CD4-positive, alpha-beta T cell (primary cell): Measurements from ENCODE around the gene PELI2. TPM values are rescaled to one million over a fixed set of nuclear protein-coding genes. Genes with fewer than 3 reads are reported as not detected.

Experiments
- ATAC-seq: fragments of 200-7000 bp; cut with Tn5 transposase; one replicate; pipeline ENCODE4 v1.10.0; 2022; ENCODE audit warnings: mild to moderate bottlenecking; ENCODE audit not compliant: poor library complexity
- CTCF ChIA-PET: fragments of 350-600 bp; sonication (Branson Sonifier 250); formaldehyde crosslinking; loops from one replicate; lab custom pipeline; 2021; ENCODE audit warnings: antibody characterized with exemption, inconsistent platforms; lab: Charles Lee
- POLR2A ChIA-PET: fragments of 350-600 bp; sonication (Branson Sonifier 250); formaldehyde crosslinking; loops from one replicate; lab custom pipeline; 2021; ENCODE audit warnings: antibody characterized with exemption, inconsistent platforms; lab: Charles Lee
- DNase-seq, 14 experiments: peaks; one replicate each; pipeline ENCODE4 v3.0.0-alpha.2; 2013 to 2020; ENCODE audit warnings: mixed read lengths in 2 of 14
- H3K27ac ChIP-seq, 2 donors: one replicate each; pipeline versions ENCODE4 v1.5.1 to v1.7.0; 2013; ENCODE audit warnings: low read length in 2 of 2, low read depth in 1 of 2, mild to moderate bottlenecking in 1 of 2
- H3K27me3 ChIP-seq, 2 experiments: 1 replicate in 1 of 2; 2 replicates in 1 of 2; pipeline versions ENCODE4 v1.6.1 to v1.7.0; 2013; ENCODE audit warnings: low read length in 2 of 2, control low read depth in 1 of 2, mild to moderate bottlenecking in 1 of 2, moderate library complexity in 1 of 2; ENCODE audit not compliant: insufficient read depth in 2 of 2, control insufficient read depth in 1 of 2
- H3K36me3 ChIP-seq: one replicate; pipeline ENCODE4 v1.6.1; 2013; ENCODE audit warnings: low read length, control low read depth; ENCODE audit not compliant: insufficient read depth
- H3K4me1 ChIP-seq: one replicate; pipeline ENCODE4 v1.6.1; 2013; ENCODE audit warnings: low read length, control low read depth; ENCODE audit not compliant: insufficient read depth
- H3K4me3 ChIP-seq: one replicate; pipeline ENCODE4 v1.5.1; 2013; ENCODE audit warnings: mild to moderate bottlenecking, low read length, moderate library complexity
- H3K9me3 ChIP-seq, 2 experiments: 1 replicate in 1 of 2; 2 replicates in 1 of 2; pipeline versions ENCODE4 v1.6.1 to v1.7.0; 2013; ENCODE audit warnings: low read length in 2 of 2, mild to moderate bottlenecking in 2 of 2, control low read depth in 1 of 2, moderate library complexity in 1 of 2; ENCODE audit not compliant: control insufficient read depth in 1 of 2, insufficient read depth in 1 of 2
- H3K27ac Mint-ChIP-seq: one replicate; pipeline ENCODE4 v1.8.0; 2020; ENCODE audit warnings: mixed read lengths
- H3K27me3 Mint-ChIP-seq: one replicate; pipeline ENCODE4 v1.8.0; 2021; ENCODE audit warnings: mixed read lengths
- H3K36me3 Mint-ChIP-seq: one replicate; pipeline ENCODE4 v1.8.0; 2021; ENCODE audit warnings: low read depth, mixed read lengths
- H3K4me1 Mint-ChIP-seq: one replicate; pipeline ENCODE4 v1.8.0; 2021; ENCODE audit warnings: low read depth, mixed read lengths
- H3K4me3 Mint-ChIP-seq: one replicate; pipeline ENCODE4 v1.8.0; 2020; ENCODE audit warnings: mild to moderate bottlenecking, mixed read lengths
- H3K9me3 Mint-ChIP-seq: one replicate; pipeline ENCODE4 v1.8.0; 2020; ENCODE audit warnings: mixed read lengths
- CTCF ChIP-seq: fragments of 200-600 bp; IDR thresholded peaks from one replicate; pipeline ENCODE4 v1.8.0; 2022; ENCODE audit warnings: antibody characterized with exemption, mild to moderate bottlenecking
- intact Hi-C, 2 experiments: fragments of 100-400 bp; cut with DNase I in 1 of 2; cut with micrococcal nuclease in 1 of 2; formaldehyde crosslinking; loops; one replicate each; pipeline versions ENCODE4 v1.15.1 to v1.9.0; 2023 to 2025; cut with DNase I, micrococcal nuclease
- total RNA-seq, 174 experiments: library from RNA in 2 of 174; stranded (reverse) in 2 of 174; gene quantifications; one replicate each; pipeline ENCODE4 v1.2.3 and lab custom pipeline; 2021 to 2026

Gene PELI2
- total RNA-seq, 2 experiments from 2014 or later = 12.2 to 15.9 TPM

GRCh38 chr14:56159066-56159465 is 40.9 kb downstream of the PELI2 start:
- H3K36me3 Mint-ChIP-seq = peaks cover 21% of the 10 kb centered on the region
- CTCF ChIA-PET = no interaction called here
- ATAC-seq (no peak), DNase-seq (no peak)
- Histone ChIP-seq H3K27me3 (no peaks in the 10 kb centered on the region), H3K9me3 (peaks cover 0 to 6% of the 10 kb centered on the region in 2 experiments), H3K4me1 (no peaks in the 10 kb centered on the region), H3K27ac (no peak overlapping the region), H3K4me3 (no peak overlapping the region), H3K36me3 (no peaks in the 10 kb centered on the region)
- H3K9me3 Mint-ChIP-seq = peaks cover 9% of the 10 kb centered on the region
- POLR2A ChIA-PET = no interaction called here
- H3K4me1 Mint-ChIP-seq = peaks cover 10% of the 10 kb centered on the region
- H3K4me3 Mint-ChIP-seq = no peak overlapping the region
- H3K27me3 Mint-ChIP-seq = no peaks in the 10 kb centered on the region
- TF ChIP-seq CTCF = no peak
- intact Hi-C loops = no loop called here
- H3K27ac Mint-ChIP-seq = no peak overlapping the region

- peaks cover 0 to 6% of the 10 kb centered on the region in 2 experiments for H3K9me3 ChIP-seq
- no peak overlapping the region for H3K4me3 ChIP-seq
- H3K27me3 ChIP-seq = no peaks in the 10 kb centered on the region
- no peaks in the 10 kb centered on the region for H3K4me1 ChIP-seq
- H3K27ac Mint-ChIP-seq = no peak overlapping the region
- H3K27ac ChIP-seq = no peak overlapping the region
- no peak overlapping the region for H3K4me3 Mint-ChIP-seq
- peaks cover 19% of the 10 kb centered on the region for H3K9me3 Mint-ChIP-seq
- POLR2A ChIA-PET = no interaction called here
- TF ChIP-seq CTCF = no peak
- H3K4me1 Mint-ChIP-seq = peaks cover under 1% of the 10 kb centered on the region
- CTCF ChIA-PET = no interaction called here
- H3K36me3 Mint-ChIP-seq = peaks cover 31% of the 10 kb centered on the region
- H3K36me3 ChIP-seq = no peaks in the 10 kb centered on the region
- H3K27me3 Mint-ChIP-seq = no peaks in the 10 kb centered on the region
- ATAC-seq (no peak), DNase-seq (no peak)
- intact Hi-C loops = no loop called here
Observed at GRCh38 chr14:56160088-56160487, 41.9 kb downstream of the PELI2 start.

GRCh38 chr14:56161658-56162057 is 43.4 kb downstream of the PELI2 start:
- no peak overlapping the region for H3K27ac Mint-ChIP-seq
- no peaks in the 10 kb centered on the region for H3K27me3 ChIP-seq
- peaks cover 26% of the 10 kb centered on the region for H3K9me3 Mint-ChIP-seq
- ChIA-PET POLR2A (no interaction called here), CTCF (no interaction called here)
- H3K36me3 ChIP-seq = no peaks in the 10 kb centered on the region
- peaks cover 0 to 8% of the 10 kb centered on the region in 2 experiments for H3K9me3 ChIP-seq
- intact Hi-C loops = no loop called here
- no peaks in the 10 kb centered on the region for H3K4me1 ChIP-seq
- H3K4me3 ChIP-seq = no peak overlapping the region
- H3K27me3 Mint-ChIP-seq = no peaks in the 10 kb centered on the region
- DNase-seq (no peak), ATAC-seq (no peak)
- no peak overlapping the region for H3K27ac ChIP-seq
- peaks cover 45% of the 10 kb centered on the region for H3K36me3 Mint-ChIP-seq
- TF ChIP-seq CTCF = no peak
- H3K4me3 Mint-ChIP-seq = no peak overlapping the region
- no peaks in the 10 kb centered on the region for H3K4me1 Mint-ChIP-seq
